Measurements from ENCODE around the gene CNOT3. TPM values are rescaled to one million over a fixed set of nuclear protein-coding genes. Genes with fewer than 3 reads are reported as not detected.

CNOT3 gene
- total and polyA plus RNA-seq, 9 of the 15 experiments (the other 6 are each of a cell fraction or from before 2014, with no cell fraction given), result 0.27 to 60.4 (median 9.9) TPM

GRCh38 chr19:54102421-54103169 is 35.0 kb upstream of the CNOT3 start, which contains the start of gene NDUFA3 (continued):
- TF ChIP-seq ZNF830 (CRISPR knock-in tag; IDR thresholded peaks at IDR 0.05) (0 out of 2 replicates have a peak, but pooled peaks have one; percentile 63), CBFA2T2 (conservative IDR thresholded peaks at IDR 0.05) (no peak), ZNF79 (CRISPR knock-in tag; IDR thresholded peaks at IDR 0.05; ENCODE audit: low read depth) (no peak), SAFB2 (IDR thresholded peaks at IDR 0.05; ENCODE audit: borderline replicate concordance, low read depth, low read length, severe bottlenecking) (no peak), ZNF551 (CRISPR knock-in tag; IDR thresholded peaks at IDR 0.05) (no peak), IFI16 (CRISPR knock-in tag; IDR thresholded peaks at IDR 0.05) (no peak), ZNF133 (CRISPR knock-in tag; IDR thresholded peaks at IDR 0.05) (no peak), ELF2 (CRISPR knock-in tag; IDR thresholded peaks at IDR 0.05) (no peak; the same call in 1 of the 2 replicates), MCM5 (IDR thresholded peaks at IDR 0.05; ENCODE audit: low read depth) (no peak), XRCC3 (IDR thresholded peaks at IDR 0.05) (no peak), OTX1 (CRISPR knock-in tag; IDR thresholded peaks at IDR 0.05) (no peak), MECOM (CRISPR knock-in tag; IDR thresholded peaks at IDR 0.05) (no peak), SMAD3 (CRISPR knock-in tag; conservative IDR thresholded peaks at IDR 0.05) (no peak), ZNF224 (CRISPR knock-in tag; IDR thresholded peaks at IDR 0.05) (no peak), ATF6 (CRISPR knock-in tag; IDR thresholded peaks at IDR 0.05) (no peak), BDP1 (IDR thresholded peaks at IDR 0.05; ENCODE audit: insufficient read depth, insufficient read length) (no peak), ATF3 (IDR thresholded peaks at IDR 0.05) (no peak), ATF3 (CRISPR knock-in tag; conservative IDR thresholded peaks at IDR 0.05) (no peak), RCOR1 (IDR thresholded peaks at IDR 0.05; ENCODE audit: borderline replicate concordance in 1 of 2, low read depth in 2 of 2, low read length in 2 of 2) (peak; percentile 97 to 99), NKRF (IDR thresholded peaks at IDR 0.05; ENCODE audit: borderline replicate concordance) (peak; percentile 72), ATF2 (CRISPR knock-in tag; IDR thresholded peaks at IDR 0.05) (no peak), SIN3A (IDR thresholded peaks at IDR 0.05; ENCODE audit: borderline replicate concordance in 2 of 2, control insufficient read depth in 1 of 2, low read depth in 2 of 2, low read length in 2 of 2) (peak in 1 of 2 experiments; percentile 87; a peak in 1 of 4 replicates), ZKSCAN1 (IDR thresholded peaks at IDR 0.05; ENCODE audit: low read depth, low read length) (peak; percentile 12; the same call in 1 of the 2 replicates), C11orf30 (IDR thresholded peaks at IDR 0.05; ENCODE audit: low read depth) (peak; percentile 93)

All from K562 (cell line).